ENCODE measurements around the gene GTPBP6.

DNA sequence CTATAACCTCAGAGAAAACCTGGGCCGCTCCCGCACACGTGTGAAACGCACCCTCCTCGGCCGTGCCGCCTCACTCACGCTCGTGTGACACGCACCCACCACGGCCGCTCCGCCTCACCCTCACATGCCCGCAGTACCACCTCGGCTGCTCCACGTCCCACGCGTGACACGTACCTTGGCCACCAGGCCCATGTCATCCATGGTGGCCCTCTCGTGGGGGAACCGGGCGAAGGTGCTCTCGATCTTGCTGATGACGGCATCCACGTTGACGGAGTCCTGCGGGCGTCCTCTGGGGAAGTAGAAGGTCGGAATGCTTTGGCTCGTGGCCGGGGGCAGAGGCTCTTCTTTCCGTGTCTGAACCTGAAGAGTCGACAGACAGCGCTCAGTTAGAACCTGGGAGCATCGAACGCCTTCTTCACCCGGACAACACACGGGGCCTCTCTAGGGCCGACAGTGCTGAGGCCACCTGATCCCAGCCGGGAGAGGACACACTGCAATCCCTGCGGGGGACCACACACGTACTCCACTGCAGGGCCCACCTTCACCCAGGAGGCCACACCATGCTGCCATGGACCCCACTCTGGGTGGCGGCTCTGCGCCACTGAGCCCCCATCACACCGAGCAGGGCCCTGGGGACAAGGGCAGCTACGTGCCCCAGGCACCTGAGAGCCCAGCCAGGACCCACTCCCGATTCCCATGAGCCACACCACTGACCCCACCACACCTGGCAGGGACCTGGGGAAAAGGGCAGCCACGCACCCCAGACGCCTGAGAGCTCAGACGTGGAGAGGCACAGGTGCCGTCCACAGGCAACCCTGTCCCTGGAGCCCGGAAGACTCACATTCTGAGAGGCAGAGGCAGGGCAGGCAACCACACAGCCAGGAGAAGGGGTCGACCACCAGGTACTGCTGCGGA, 42.9 kb upstream of the GTPBP6 start:
- TF ChIP-seq, protein P1, sequence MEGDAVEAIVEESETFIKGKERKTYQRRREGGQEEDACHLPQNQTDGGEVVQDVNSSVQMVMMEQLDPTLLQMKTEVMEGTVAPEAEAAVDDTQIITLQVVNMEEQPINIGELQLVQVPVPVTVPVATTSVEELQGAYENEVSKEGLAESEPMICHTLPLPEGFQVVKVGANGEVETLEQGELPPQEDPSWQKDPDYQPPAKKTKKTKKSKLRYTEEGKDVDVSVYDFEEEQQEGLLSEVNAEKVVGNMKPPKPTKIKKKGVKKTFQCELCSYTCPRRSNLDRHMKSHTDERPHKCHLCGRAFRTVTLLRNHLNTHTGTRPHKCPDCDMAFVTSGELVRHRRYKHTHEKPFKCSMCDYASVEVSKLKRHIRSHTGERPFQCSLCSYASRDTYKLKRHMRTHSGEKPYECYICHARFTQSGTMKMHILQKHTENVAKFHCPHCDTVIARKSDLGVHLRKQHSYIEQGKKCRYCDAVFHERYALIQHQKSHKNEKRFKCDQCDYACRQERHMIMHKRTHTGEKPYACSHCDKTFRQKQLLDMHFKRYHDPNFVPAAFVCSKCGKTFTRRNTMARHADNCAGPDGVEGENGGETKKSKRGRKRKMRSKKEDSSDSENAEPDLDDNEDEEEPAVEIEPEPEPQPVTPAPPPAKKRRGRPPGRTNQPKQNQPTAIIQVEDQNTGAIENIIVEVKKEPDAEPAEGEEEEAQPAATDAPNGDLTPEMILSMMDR (IDR thresholded peaks at IDR 0.05; ENCODE audit: insufficient read depth, low read length, poor library complexity, severe bottlenecking) = no peak
- TF ChIP-seq EZH2phosphoT487 (conservative IDR thresholded peaks at IDR 0.05; ENCODE audit: low read length) = no peak

All from SU-DHL-6 (cell line).